Measurements from ENCODE around the gene IL10. TPM values are rescaled to one million over a fixed set of nuclear protein-coding genes. Genes with fewer than 3 reads are reported as not detected.

Gene IL10
- polyA plus RNA-seq, 1 of the 3 experiments (the other 2 are of a cell fraction), result not detected

DNA sequence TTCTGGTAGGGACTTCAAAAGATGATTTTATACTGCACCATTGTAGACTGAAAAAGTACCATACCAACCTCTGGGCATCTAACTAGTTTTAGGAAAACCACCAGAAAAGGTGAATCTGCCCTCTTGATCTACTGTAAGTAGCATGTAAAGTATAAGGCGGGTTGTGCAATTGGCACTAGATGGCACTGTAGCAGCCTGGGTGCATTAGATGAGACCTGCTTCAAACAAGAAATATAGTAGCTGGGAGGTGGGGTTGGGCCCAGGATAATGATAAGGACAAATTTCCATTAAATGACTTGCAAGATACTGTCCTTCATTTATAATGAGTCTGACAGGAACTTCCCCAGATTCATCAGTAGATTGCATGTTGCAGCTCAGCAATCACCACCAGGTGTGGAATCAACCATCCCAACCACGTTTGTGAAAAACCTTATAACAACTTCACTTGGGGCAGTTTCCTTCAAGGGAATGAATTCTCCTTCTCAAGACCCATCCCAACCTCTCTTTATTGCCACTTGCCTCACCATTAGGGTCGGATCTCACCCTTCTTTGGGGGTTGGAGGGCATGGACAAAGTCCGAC lies 37.3 kb upstream of the IL10 start:
- Histone ChIP-seq H3K36me3 (replicated peaks in 1 of 2; ENCODE audit: control insufficient read depth in 1 of 2, insufficient read depth in 2 of 2, low read length in 1 of 2) (no peaks in the 10 kb centered on the region), H3K27ac (ENCODE audit: low read depth in 2 of 2, low read length in 1 of 2) (no peak overlapping the region), H2AFZ (ENCODE audit: low read depth) (no peak overlapping the region), H3K4me2 (no peak overlapping the region), H3K4me3 (ENCODE audit: low read depth in 2 of 2, low read length in 1 of 2) (no peak overlapping the region), H3K9me3 (no peaks in the 10 kb centered on the region), H3F3A (replicated peaks; ENCODE audit: insufficient read depth) (no peaks in the 10 kb centered on the region), H3K79me2 (ENCODE audit: insufficient read depth) (no peaks in the 10 kb centered on the region), H3K4me1 (ENCODE audit: control insufficient read depth in 1 of 2, insufficient read depth in 2 of 2, low read depth in 1 of 2, low read length in 1 of 2) (peaks cover 0 to 17% of the 10 kb centered on the region in 2 experiments; a peak in 2 of 4 replicates), H3K9me2 (no peaks in the 10 kb centered on the region), H3K9ac (no peak overlapping the region), H3K27me3 (ENCODE audit: insufficient read depth) (peaks cover 7% of the 10 kb centered on the region; the same call in 1 of the 2 replicates), H4K20me1 (ENCODE audit: insufficient read depth) (no peaks in the 10 kb centered on the region)
- TF ChIP-seq SMC3 (IDR thresholded peaks at IDR 0.05; ENCODE audit: low read depth, low read length) (peak; percentile 46), RAD21 (IDR thresholded peaks at IDR 0.05; ENCODE audit: low read length) (peak; percentile 45), SIN3A (IDR thresholded peaks at IDR 0.05; ENCODE audit: borderline replicate concordance, low read depth, low read length) (no peak)
- TF ChIP-seq, protein P1, sequence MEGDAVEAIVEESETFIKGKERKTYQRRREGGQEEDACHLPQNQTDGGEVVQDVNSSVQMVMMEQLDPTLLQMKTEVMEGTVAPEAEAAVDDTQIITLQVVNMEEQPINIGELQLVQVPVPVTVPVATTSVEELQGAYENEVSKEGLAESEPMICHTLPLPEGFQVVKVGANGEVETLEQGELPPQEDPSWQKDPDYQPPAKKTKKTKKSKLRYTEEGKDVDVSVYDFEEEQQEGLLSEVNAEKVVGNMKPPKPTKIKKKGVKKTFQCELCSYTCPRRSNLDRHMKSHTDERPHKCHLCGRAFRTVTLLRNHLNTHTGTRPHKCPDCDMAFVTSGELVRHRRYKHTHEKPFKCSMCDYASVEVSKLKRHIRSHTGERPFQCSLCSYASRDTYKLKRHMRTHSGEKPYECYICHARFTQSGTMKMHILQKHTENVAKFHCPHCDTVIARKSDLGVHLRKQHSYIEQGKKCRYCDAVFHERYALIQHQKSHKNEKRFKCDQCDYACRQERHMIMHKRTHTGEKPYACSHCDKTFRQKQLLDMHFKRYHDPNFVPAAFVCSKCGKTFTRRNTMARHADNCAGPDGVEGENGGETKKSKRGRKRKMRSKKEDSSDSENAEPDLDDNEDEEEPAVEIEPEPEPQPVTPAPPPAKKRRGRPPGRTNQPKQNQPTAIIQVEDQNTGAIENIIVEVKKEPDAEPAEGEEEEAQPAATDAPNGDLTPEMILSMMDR (IDR thresholded peaks at IDR 0.05), result peak; percentile 52
- ChIA-PET CTCF (interaction anchor here (1.2 to 2.2 kb wide), 8 partner anchors 11 to 103 kb away, joined by 3 to 11 read pairs (median 7); no protein-coding TSS in a partner anchor), POLR2A (no interaction called here)
- 27% methylated on average over 4 of the region's 4 CpGs for WGBS (ENCODE audit: low lambda C conversion rate)
- no peak for DNase-seq

DNA sequence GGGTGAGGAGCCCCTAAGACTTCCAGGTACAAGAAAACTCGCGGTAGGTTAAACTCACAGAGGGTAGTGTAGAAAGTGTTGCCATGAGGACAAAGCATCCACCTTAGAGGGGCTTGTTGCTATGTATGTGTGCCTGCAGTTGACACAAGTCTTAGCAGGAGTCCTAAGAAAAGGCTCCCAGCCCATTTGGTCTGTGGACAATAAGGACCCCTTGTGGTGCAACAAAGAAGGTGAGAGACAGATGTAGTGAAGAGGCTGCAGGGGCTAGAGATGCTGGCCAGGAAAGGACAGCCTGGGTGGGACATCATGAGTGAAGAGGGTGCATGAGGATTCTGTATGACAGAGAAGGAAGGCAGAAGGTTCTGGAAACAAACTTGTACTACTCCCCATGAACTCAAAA lies 36.3 kb upstream of the IL10 start:
- H3K27me3 ChIP-seq (ENCODE audit: insufficient read depth), result peaks cover 9% of the 10 kb centered on the region; the same call in 1 of the 2 replicates
- H3K9me3 ChIP-seq, result no peaks in the 10 kb centered on the region
- no peaks in the 10 kb centered on the region for H3K79me2 ChIP-seq (ENCODE audit: insufficient read depth)
- H3F3A ChIP-seq (replicated peaks; ENCODE audit: insufficient read depth), result no peaks in the 10 kb centered on the region
- H3K9ac ChIP-seq, result no peak overlapping the region
- 84% methylated on average over 2 of the region's 2 CpGs for WGBS (ENCODE audit: low lambda C conversion rate)
- ChIA-PET CTCF (interaction anchor here (1.2 to 2.2 kb wide), 11 partner anchors 9 to 104 kb away, joined by 3 to 11 read pairs (median 6); no protein-coding TSS in a partner anchor), POLR2A (no interaction called here)
- H3K9me2 ChIP-seq, result no peaks in the 10 kb centered on the region
- H3K4me3 ChIP-seq (ENCODE audit: low read depth in 2 of 2, low read length in 1 of 2), result no peak overlapping the region
- no peak overlapping the region for H3K4me2 ChIP-seq
- TF ChIP-seq EZH2phosphoT487 (IDR thresholded peaks at IDR 0.05; ENCODE audit: borderline replicate concordance, low read depth) (no peak), RAD21 (IDR thresholded peaks at IDR 0.05; ENCODE audit: low read length) (peak; percentile 56), SMC3 (IDR thresholded peaks at IDR 0.05; ENCODE audit: low read depth, low read length) (0 out of 2 replicates have a peak, but pooled peaks have one; percentile 16)
- TF ChIP-seq, protein P1 (IDR thresholded peaks at IDR 0.05), result peak; percentile 33; the same call in 1 of the 2 replicates
- H3K27ac ChIP-seq (ENCODE audit: low read depth in 2 of 2, low read length in 1 of 2), result no peak overlapping the region
- no peaks in the 10 kb centered on the region for H4K20me1 ChIP-seq (ENCODE audit: insufficient read depth)
- H3K4me1 ChIP-seq (ENCODE audit: control insufficient read depth in 1 of 2, insufficient read depth in 2 of 2, low read depth in 1 of 2, low read length in 1 of 2), result peaks cover 0 to 22% of the 10 kb centered on the region in 2 experiments; a peak in 2 of 4 replicates
- DNase-seq, result no peak
- H3K36me3 ChIP-seq (replicated peaks in 1 of 2; ENCODE audit: control insufficient read depth in 1 of 2, insufficient read depth in 2 of 2, low read length in 1 of 2), result no peaks in the 10 kb centered on the region
- no peak overlapping the region for H2AFZ ChIP-seq (ENCODE audit: low read depth)
